ENCODE measurements around the gene MAST4.

MAST4 gene

GRCh38 chr5:66872736-66873331, 276.6 kb downstream of the MAST4 start:
- Mint-ChIP-seq H3K4me3 (no peak overlapping the region), H3K36me3 (ENCODE audit: low read depth) (no peaks in the 10 kb centered on the region), H3K4me1 (no peaks in the 10 kb centered on the region), H3K27ac (peak overlapping the region; percentile 13 to 91 (median 29)), H3K27me3 (ENCODE audit: low read depth) (no peaks in the 10 kb centered on the region), H3K9me3 (no peaks in the 10 kb centered on the region)
- TF ChIP-seq, protein P1, sequence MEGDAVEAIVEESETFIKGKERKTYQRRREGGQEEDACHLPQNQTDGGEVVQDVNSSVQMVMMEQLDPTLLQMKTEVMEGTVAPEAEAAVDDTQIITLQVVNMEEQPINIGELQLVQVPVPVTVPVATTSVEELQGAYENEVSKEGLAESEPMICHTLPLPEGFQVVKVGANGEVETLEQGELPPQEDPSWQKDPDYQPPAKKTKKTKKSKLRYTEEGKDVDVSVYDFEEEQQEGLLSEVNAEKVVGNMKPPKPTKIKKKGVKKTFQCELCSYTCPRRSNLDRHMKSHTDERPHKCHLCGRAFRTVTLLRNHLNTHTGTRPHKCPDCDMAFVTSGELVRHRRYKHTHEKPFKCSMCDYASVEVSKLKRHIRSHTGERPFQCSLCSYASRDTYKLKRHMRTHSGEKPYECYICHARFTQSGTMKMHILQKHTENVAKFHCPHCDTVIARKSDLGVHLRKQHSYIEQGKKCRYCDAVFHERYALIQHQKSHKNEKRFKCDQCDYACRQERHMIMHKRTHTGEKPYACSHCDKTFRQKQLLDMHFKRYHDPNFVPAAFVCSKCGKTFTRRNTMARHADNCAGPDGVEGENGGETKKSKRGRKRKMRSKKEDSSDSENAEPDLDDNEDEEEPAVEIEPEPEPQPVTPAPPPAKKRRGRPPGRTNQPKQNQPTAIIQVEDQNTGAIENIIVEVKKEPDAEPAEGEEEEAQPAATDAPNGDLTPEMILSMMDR (IDR thresholded peaks at IDR 0.05; ENCODE audit: unreplicated experiment in 3 of 3): no peak

DNA sequence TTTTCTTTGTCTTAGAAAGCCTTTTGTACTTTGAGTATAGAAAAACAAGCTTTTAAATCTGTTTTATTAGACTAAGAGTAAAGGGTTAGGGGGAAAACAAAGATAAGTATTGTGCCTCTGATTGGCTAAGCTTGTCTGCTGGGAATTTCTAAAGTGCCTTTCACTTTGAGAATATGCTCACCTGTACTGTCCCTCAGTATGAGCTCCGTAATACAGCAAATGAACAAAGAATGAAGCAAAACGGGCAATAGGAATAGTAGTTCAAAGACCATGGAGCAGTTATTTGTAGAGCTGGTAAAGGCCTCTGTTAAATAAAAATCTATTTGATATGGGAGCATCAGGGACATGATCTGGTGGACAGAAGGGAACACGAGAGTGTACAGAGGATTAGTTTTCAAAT, 277.8 kb downstream of the MAST4 start:
- Mint-ChIP-seq H3K9me3 (no peaks in the 10 kb centered on the region), H3K27me3 (ENCODE audit: low read depth) (no peaks in the 10 kb centered on the region), H3K4me1 (no peaks in the 10 kb centered on the region), H3K27ac (peak overlapping the region in 1 of 3 experiments; percentile 91), H3K4me3 (no peak overlapping the region), H3K36me3 (ENCODE audit: low read depth) (no peaks in the 10 kb centered on the region)
- TF ChIP-seq, protein P1 (IDR thresholded peaks at IDR 0.05; ENCODE audit: unreplicated experiment in 3 of 3): no peak

GRCh38 chr5:66875315-66875714, 279.1 kb downstream of the MAST4 start:
- Mint-ChIP-seq H3K9me3 (no peaks in the 10 kb centered on the region), H3K4me3 (no peak overlapping the region), H3K27ac (no peak overlapping the region), H3K36me3 (ENCODE audit: low read depth) (no peaks in the 10 kb centered on the region), H3K4me1 (no peaks in the 10 kb centered on the region), H3K27me3 (ENCODE audit: low read depth) (no peaks in the 10 kb centered on the region)
- TF ChIP-seq, protein P1 (IDR thresholded peaks at IDR 0.05; ENCODE audit: unreplicated experiment in 3 of 3): no peak

DNA sequence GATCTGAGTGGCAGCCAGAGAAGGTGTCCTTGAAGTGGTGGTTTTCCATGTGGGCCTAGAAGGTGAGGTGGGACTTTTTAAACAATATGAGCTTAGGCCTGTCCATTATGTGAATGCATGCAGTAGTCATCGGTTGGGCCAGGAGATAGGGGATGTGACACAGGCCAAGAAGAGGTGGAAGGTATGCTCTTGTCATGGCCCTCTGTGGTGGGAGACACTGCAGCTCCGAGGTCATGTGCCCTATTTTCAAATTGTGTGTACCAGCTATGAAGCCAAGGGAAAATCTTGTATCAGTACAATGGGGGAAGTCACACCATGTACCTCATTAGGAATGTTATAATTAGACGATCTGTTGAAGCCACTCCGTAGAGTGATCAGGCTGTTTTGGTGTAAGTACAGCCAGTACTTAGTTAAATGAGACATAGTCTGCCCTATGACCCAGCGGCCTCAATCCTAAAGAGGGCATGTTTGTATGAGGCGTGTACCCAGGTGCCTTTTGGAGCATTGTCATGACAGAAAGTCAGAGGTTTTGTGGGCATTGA, 280.1 kb downstream of the MAST4 start:
- peaks cover 8% of the 10 kb centered on the region for H3K4me1 Mint-ChIP-seq
- H3K9me3 Mint-ChIP-seq: no peaks in the 10 kb centered on the region
- H3K27me3 Mint-ChIP-seq (ENCODE audit: low read depth): no peaks in the 10 kb centered on the region
- H3K27ac Mint-ChIP-seq: no peak overlapping the region
- H3K4me3 Mint-ChIP-seq: no peak overlapping the region
- H3K36me3 Mint-ChIP-seq (ENCODE audit: low read depth): no peaks in the 10 kb centered on the region
- TF ChIP-seq, protein P1 (IDR thresholded peaks at IDR 0.05; ENCODE audit: unreplicated experiment in 3 of 3): no peak

GRCh38 chr5:66877843-66878242, 281.6 kb downstream of the MAST4 start:
- H3K4me3 Mint-ChIP-seq: no peak overlapping the region
- no peaks in the 10 kb centered on the region for H3K36me3 Mint-ChIP-seq (ENCODE audit: low read depth)
- no peaks in the 10 kb centered on the region for H3K9me3 Mint-ChIP-seq
- no peak overlapping the region for H3K27ac Mint-ChIP-seq
- H3K4me1 Mint-ChIP-seq: peaks cover 22% of the 10 kb centered on the region
- H3K27me3 Mint-ChIP-seq (ENCODE audit: low read depth): no peaks in the 10 kb centered on the region
- TF ChIP-seq, protein P1 (IDR thresholded peaks at IDR 0.05; ENCODE audit: unreplicated experiment in 3 of 3): no peak

- peaks cover 31% of the 10 kb centered on the region for H3K4me1 Mint-ChIP-seq
- H3K36me3 Mint-ChIP-seq (ENCODE audit: low read depth): no peaks in the 10 kb centered on the region
- H3K9me3 Mint-ChIP-seq: no peaks in the 10 kb centered on the region
- no peak overlapping the region for H3K4me3 Mint-ChIP-seq
- TF ChIP-seq, protein P1 (IDR thresholded peaks at IDR 0.05; ENCODE audit: unreplicated experiment in 3 of 3): no peak
- H3K27ac Mint-ChIP-seq: no peak overlapping the region
- no peaks in the 10 kb centered on the region for H3K27me3 Mint-ChIP-seq (ENCODE audit: low read depth)
These were observed 284.2 kb downstream of the MAST4 start for GRCh38 chr5:66880401-66880800.

Data from nephron (organoid).